ENCODE results near the gene PIP5K1A.

- TF ChIP-seq POLR2A (IDR thresholded peaks at IDR 0.05) (no peak), POLR2AphosphoS5 (IDR thresholded peaks at IDR 0.05) (no peak), EP300 (IDR thresholded peaks at IDR 0.05) (no peak)
Observed at GRCh38 chr1:151165281-151165737, 33.0 kb upstream of the PIP5K1A start.

All from stomach (tissue), 4 donors.